ENCODE measurements around the gene GRM8.

GRCh38 chr7:126818393-126819196 lies 434.1 kb downstream of the GRM8 start:
- TF ChIP-seq POLR2AphosphoS5 (IDR thresholded peaks at IDR 0.05) (no peak), CTCF (IDR thresholded peaks at IDR 0.05) (no peak), EP300 (IDR thresholded peaks at IDR 0.05) (no peak), POLR2A (IDR thresholded peaks at IDR 0.05) (no peak)

Measured in upper lobe of left lung (tissue), 4 donors.